OCI-LY7 (cell line): Measurements from ENCODE around the gene MT1E. TPM values are rescaled to one million over a fixed set of nuclear protein-coding genes. Genes with fewer than 3 reads are reported as not detected.

Source experiments
- BruUV-seq: library from RNA; stranded (reverse); fragments of 400-500 nt; replicated peaks from 2 replicates; lab custom pipeline; 2021; lab: Mats Ljungman, UMichigan
- CTCF ChIA-PET: fragments of 300-600 bp; sonication (Branson Sonifier 250); formaldehyde crosslinking; loops from one replicate; lab custom pipeline; 2022; ENCODE audit warnings: antibody characterized with exemption; ENCODE audit not compliant: unreplicated experiment; lab: Charles Lee
- POLR2A ChIA-PET: fragments of 300-600 bp; sonication (Branson Sonifier 250); formaldehyde crosslinking; loops from one replicate; lab custom pipeline; 2022; ENCODE audit warnings: antibody characterized with exemption; lab: Charles Lee
- DNase-seq: peaks from one replicate; pipeline ENCODE4 v3.0.0-alpha.2; 2015; ENCODE audit warnings: low spot score
- H2AFZ ChIP-seq: fragments of 200-600 bp; sonication (generic), shearing (Covaris generic); 2 replicates; pipeline ENCODE4 v1.6.1; 2014; ENCODE audit warnings: mild to moderate bottlenecking, antibody characterized with exemption, low read length, moderate library complexity
- H3K27ac ChIP-seq: fragments of 200-600 bp; sonication (generic); 2 replicates; pipeline ENCODE4 v1.5.1; 2014; ENCODE audit warnings: mixed run types, low read depth, mild to moderate bottlenecking, moderate library complexity, low read length, inconsistent platforms; ENCODE audit not compliant: poor library complexity, severe bottlenecking
- H3K36me3 ChIP-seq: fragments of 200-600 bp; sonication (generic); 2 replicates; pipeline ENCODE4 v1.6.1; 2014; ENCODE audit warnings: mild to moderate bottlenecking, antibody characterized with exemption, low read length, moderate library complexity, mixed read lengths; ENCODE audit not compliant: insufficient read depth
- H3K4me1 ChIP-seq: fragments of 200-600 bp; sonication (generic); 2 replicates; pipeline ENCODE4 v1.5.1; 2014; ENCODE audit warnings: mild to moderate bottlenecking, low read length; ENCODE audit not compliant: insufficient read depth, poor library complexity, severe bottlenecking
- H3K4me2 ChIP-seq: fragments of 200-600 bp; sonication (generic); 2 replicates; pipeline ENCODE4 v1.6.1; 2014; ENCODE audit warnings: mild to moderate bottlenecking, low read length
- H3K4me3 ChIP-seq: fragments of 200-600 bp; sonication (generic); 2 replicates; pipeline ENCODE4 v1.5.1; 2014; ENCODE audit warnings: mild to moderate bottlenecking, low read depth, low read length; ENCODE audit not compliant: poor library complexity, severe bottlenecking
- H3K79me2 ChIP-seq: fragments of 200-600 bp; sonication (generic); 2 replicates; pipeline ENCODE4 v1.6.1; 2016; ENCODE audit warnings: low read depth, mild to moderate bottlenecking, low read length, moderate library complexity, mixed read lengths; ENCODE audit not compliant: insufficient read depth
- H3K9me2 ChIP-seq: fragments of 200-600 bp; sonication (generic); 2 replicates; pipeline ENCODE4 v1.6.1; 2016; ENCODE audit warnings: mild to moderate bottlenecking, low read length, mixed read lengths; ENCODE audit not compliant: insufficient read depth
- H3K9me3 ChIP-seq: fragments of 200-600 bp; sonication (generic); 2 replicates; pipeline ENCODE4 v1.6.1; 2014; ENCODE audit warnings: mild to moderate bottlenecking, mixed run types, low read length, mixed read lengths
- H4K20me1 ChIP-seq: fragments of 200-600 bp; sonication (generic); 2 replicates; pipeline ENCODE4 v1.6.1; 2014; ENCODE audit warnings: mild to moderate bottlenecking, antibody characterized with exemption, low read length, moderate library complexity, mixed read lengths; ENCODE audit not compliant: insufficient read depth
- CTCF ChIP-seq: fragments of 200-600 bp; sonication (generic); conservative IDR thresholded peaks from 2 replicates; pipeline ENCODE4 v1.5.1; 2014; ENCODE audit warnings: mild to moderate bottlenecking, antibody characterized with exemption, low read length, moderate library complexity, mixed read lengths
- EZH2phosphoT487 ChIP-seq: fragments of 200-600 bp; sonication (generic); IDR thresholded peaks from 2 replicates; pipeline ENCODE4 v1.6.1; 2018; ENCODE audit warnings: low read depth, borderline replicate concordance, mild to moderate bottlenecking, mixed run types, antibody characterized with exemption, low read length, moderate library complexity, mixed read lengths
- intact Hi-C: fragments of 100-400 bp; cut with micrococcal nuclease; formaldehyde crosslinking; loops from one replicate; pipeline ENCODE4 v1.10.0; 2022; ENCODE audit not compliant: unreplicated experiment
- total RNA-seq, 2 experiments: library from RNA; depleted of rRNA in 1 of 2; stranded (reverse); fragments of >200 nt in 1 of 2; shearing (Covaris generic) in 1 of 2; gene quantifications; 2 replicates each; pipeline ENCODE4 v1.2.3, GENCODE V29; 2014 to 2022

Gene MT1E
- total RNA-seq, 2 experiments from 2014 or later, result not detected

DNA sequence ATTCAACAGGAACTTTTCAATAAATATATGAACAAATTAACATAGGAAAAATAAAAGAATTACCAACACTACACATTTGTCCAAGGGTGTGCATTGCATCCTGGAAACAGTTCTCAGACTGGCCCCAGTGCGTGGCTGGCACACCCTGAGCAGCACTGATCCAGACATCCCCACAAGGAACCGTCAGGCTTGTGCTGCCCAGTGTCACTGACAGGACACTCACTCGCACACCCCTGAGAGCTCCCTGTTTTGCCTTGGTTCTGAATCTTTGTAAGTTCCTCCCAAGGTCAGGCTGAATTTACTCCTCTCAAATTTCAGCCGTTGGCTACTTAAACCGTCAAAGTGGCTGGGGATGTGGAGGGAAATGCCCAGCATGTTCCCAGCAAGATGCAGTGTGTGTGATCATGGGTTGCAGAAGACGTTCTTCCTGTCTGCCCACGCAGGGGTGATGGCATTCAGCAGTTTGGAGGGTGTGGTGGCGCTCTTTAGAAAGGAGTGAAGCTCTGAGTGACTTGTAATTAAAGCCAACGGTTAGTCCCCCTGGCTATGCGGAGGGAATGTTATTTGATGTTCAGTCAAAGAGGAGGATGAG lies 15.5 kb upstream of the MT1E start:
- no peaks in the 10 kb centered on the region for H3K79me2 ChIP-seq
- H3K36me3 ChIP-seq, result no peaks in the 10 kb centered on the region
- H4K20me1 ChIP-seq, result no peaks in the 10 kb centered on the region
- intact Hi-C loops, result no loop called here
- no peaks in the 10 kb centered on the region for H3K9me3 ChIP-seq
- DNase-seq, result peak; percentile 32
- H3K27ac ChIP-seq, result peak overlapping the region; percentile 5
- H3K9me2 ChIP-seq, result no peaks in the 10 kb centered on the region
- TF ChIP-seq CTCF, result peak; percentile 40; the same call in 1 of the 2 replicates
- TF ChIP-seq EZH2phosphoT487, result no peak
- peak overlapping the region; percentile 78 for H3K4me2 ChIP-seq
- peak overlapping the region; percentile 66 for H3K4me3 ChIP-seq
- ChIA-PET CTCF (interaction anchor here (0.9 kb wide), 1 partner anchor 92 kb away, joined by 3 read pairs; no protein-coding TSS in a partner anchor), POLR2A (interaction anchor here (1.0 kb wide), 2 partner anchors 14 to 161 kb away, joined by 3 to 11 read pairs; no protein-coding TSS in a partner anchor)
- H3K4me1 ChIP-seq, result peaks cover 52% of the 10 kb centered on the region
- H2AFZ ChIP-seq, result peak overlapping the region; percentile 81; the same call in 1 of the 2 replicates
- BruUV-seq, result no TSS peak

DNA sequence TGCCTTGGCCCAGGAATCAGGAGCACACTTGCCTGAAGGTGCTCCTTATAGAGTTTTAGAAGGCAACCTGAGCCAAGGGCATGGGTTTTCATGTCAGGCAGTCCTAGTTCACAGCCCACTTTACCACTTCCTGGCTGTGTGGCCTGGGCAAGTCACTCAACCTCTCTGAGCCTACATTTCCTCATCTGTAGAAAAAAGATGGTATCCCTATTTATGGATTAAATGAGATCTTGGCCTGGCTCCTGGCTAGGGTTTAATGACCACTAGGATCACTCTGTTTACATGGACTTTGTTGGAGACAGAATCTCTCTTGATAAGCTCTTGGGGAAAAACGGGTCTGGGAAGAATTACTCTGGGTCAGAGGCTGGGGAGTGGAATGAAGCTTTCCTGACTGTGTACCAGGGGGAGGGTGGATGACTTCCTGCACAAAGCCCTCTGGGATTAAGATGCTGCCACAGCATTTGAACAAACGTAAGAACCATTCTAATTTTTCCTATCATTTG lies 14.9 kb upstream of the MT1E start:
- TF ChIP-seq CTCF, result no peak
- TF ChIP-seq EZH2phosphoT487, result no peak
- Histone ChIP-seq H4K20me1 (no peaks in the 10 kb centered on the region), H3K4me1 (peaks cover 47% of the 10 kb centered on the region), H3K79me2 (no peaks in the 10 kb centered on the region), H3K27ac (no peak overlapping the region), H3K9me2 (no peaks in the 10 kb centered on the region), H3K4me3 (no peak overlapping the region), H2AFZ (peak overlapping the region; percentile 81; the same call in 1 of the 2 replicates), H3K9me3 (no peaks in the 10 kb centered on the region), H3K4me2 (peak overlapping the region; percentile 78), H3K36me3 (no peaks in the 10 kb centered on the region)
- POLR2A ChIA-PET, result interaction anchor here (0.8 to 1.0 kb wide), 3 partner anchors 13 to 162 kb away, joined by 3 to 11 read pairs (median 3); no protein-coding TSS in a partner anchor
- no TSS peak for BruUV-seq
- CTCF ChIA-PET, result interaction anchor here (0.9 kb wide), 1 partner anchor 91 kb away, joined by 3 read pairs; no protein-coding TSS in a partner anchor
- intact Hi-C loops, result no loop called here
- no peak for DNase-seq
